Measurements from ENCODE around the gene HYAL1.

HYAL1 gene, protein sequence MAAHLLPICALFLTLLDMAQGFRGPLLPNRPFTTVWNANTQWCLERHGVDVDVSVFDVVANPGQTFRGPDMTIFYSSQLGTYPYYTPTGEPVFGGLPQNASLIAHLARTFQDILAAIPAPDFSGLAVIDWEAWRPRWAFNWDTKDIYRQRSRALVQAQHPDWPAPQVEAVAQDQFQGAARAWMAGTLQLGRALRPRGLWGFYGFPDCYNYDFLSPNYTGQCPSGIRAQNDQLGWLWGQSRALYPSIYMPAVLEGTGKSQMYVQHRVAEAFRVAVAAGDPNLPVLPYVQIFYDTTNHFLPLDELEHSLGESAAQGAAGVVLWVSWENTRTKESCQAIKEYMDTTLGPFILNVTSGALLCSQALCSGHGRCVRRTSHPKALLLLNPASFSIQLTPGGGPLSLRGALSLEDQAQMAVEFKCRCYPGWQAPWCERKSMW

DNA sequence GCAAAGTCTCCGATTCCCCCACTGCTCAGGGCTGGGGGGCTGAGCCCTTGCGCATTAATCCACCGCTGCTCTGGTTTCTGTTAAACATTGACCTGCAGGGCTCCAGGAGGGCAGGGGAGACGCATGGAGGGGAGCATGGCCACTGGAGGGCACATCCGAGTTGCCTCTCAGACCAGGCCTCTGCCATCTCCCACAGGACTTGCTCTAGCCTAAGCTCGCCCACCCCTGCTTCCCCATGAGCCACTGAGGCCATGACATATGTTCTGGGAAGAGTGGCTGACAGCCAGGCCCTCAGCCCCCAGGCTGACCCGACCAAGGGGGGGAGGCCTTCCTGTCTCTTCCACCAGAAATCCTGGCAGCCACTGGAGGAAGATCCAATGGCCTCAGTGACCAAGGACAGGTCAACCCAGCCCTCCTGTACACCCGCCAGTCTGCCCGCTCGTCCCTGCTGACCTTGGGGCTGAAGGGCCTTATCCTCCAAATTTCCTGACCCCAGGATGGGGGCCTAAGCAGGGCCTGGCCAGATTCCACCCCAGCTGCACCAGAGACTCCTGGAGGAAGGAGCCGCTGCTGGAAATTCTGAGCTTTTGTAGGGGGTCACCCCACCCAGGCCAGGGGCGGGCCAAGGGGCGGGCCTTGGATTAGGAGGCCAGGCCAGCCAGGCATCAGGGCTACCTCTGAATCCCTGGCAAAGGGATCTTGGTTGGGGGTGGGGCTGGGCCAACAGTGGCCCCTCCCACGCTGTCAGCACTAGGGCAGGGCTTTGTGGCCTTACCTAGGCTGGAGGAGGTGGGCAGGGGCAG lies at the start of gene HYAL1:
HYAL1 (minus strand) TSS at position 562 of the 803 bp plus-strand sequence. CDS start 618 bp downstream, outside the sequence.
- DNase-seq = no peak

DNA sequence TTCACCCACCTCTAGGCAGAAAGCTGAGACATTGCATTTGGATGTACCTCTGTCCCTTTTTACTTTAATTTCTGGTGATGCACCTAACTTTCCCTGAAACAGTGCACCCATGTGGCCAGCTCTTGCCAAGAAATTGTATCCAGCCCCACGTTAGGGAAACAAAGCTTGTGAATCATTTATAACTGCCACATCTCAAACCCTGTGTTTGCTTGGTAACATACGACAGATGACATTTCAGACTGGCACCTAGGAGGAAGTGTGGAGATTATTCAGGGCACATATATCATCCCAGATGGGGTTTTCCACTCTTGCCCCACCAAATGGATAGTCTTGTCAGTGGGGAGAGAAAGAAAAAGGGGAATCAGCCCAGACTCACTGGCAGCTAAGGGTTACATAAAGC lies 49.4 kb upstream of the HYAL1 start:
- no peak for DNase-seq

DNA sequence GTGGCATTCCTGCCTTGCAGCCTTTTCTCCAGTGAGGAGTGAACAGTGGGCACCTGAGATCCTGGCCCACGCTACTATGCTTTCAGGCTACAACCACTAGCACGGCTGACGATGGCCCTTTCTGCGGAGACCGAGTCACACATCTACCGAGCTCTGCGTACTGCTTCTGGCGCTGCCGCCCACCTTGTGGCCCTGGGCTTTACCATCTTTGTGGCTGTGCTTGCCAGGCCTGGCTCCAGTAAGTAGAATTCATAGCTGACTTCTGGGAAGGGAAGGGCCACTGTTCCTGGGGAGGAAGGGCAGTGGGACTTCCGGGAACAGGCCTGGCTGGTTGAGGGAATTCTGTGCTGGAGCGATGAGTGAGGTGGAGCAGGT lies 47.9 kb upstream of the HYAL1 start:
- no peak for DNase-seq

DNA sequence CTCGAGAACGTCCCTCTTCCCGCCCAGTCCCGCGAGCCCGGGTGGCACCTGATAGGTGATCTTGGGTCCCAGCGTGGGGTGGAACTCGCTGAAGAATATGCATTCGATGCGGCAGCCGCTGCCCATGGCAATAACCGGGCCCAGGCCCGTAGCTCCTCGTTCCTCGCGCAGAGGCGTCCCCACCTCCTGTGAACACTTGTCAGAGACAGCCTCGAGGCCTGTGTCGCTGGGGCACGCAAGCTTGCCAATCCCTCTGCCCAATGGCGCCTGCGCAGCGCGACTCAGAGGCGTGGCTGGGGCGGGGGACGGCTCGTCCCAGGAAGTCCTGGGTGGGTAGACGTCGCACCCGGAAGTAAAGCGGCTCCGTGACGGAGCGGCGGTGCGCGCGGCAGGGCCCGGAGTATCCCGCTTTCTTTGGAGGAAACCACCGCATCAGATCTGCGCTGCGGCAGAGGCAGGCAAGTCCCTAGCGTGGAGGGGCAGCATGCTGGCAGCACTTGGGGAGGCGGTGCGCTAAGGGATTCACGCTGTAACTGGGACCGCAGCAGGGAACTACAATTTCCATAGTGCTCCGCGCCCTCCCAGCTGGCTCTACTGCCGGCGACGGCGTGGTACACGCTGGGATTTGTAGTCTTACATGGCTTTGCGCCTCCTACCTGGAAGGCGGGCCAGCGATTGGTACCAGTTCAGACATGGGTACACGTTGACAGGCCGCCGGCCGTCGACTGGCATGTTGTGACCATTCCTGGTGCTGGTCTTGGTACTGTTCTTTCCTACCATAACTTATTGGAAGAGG lies 47.4 kb upstream of the HYAL1 start, which contains the start of the genes CYB561D2 and NPRL2:
CYB561D2 (plus strand) TSS at position 336 of the 796 bp plus-strand sequence. CDS start 572 bp downstream, outside the sequence.
NPRL2 (minus strand) TSS at position 249 of the 796 bp plus-strand sequence; CDS start at position 126, 123 bp downstream.
- DNase-seq = peak; percentile 99

DNA sequence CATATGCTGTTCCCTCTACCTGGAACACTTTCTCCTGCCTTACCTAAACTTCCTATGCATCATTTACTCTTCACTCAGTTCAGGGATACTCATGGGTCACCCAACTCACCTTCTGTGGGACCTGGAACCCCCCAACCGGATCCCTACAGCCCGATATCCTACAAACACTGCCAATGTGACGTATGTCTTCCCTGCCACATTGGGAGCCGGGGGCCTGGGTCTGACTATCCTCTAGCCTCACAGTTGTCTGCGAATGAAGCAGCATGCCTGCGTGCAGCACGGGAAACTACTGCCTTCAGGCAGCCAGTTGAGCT lies 46.8 kb upstream of the HYAL1 start:
- DNase-seq = no peak

DNA sequence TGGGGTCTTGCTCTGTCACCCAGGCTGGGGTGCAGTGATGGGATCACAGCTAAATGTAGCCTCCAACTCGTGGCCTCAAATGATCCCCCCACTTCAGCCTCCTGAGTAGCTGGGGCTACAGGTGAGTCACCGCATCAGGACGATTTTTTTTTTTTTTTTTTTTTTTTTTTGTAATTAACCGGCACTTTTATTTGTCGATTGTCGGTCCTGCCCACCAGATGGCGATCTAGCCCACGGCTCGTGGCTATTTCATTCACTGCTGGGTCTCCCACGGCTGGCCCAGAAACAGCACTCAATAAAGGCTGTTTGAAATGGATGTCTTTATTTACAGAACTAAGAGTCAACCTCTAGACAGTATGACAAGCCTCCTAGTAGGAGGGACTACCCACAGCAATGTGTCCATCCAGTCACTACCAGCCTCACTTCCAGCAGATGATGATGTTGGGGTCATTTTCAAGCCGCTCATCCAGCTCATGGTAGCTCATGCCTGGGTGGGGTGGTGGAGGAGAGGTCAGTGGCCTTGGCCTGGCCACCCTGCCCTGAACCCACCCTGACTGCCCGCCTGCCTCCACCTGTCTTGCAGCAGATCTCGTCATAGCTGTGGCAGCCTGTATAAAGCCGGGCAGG lies 43.9 kb upstream of the HYAL1 start:
- DNase-seq = peak; percentile 88

DNA sequence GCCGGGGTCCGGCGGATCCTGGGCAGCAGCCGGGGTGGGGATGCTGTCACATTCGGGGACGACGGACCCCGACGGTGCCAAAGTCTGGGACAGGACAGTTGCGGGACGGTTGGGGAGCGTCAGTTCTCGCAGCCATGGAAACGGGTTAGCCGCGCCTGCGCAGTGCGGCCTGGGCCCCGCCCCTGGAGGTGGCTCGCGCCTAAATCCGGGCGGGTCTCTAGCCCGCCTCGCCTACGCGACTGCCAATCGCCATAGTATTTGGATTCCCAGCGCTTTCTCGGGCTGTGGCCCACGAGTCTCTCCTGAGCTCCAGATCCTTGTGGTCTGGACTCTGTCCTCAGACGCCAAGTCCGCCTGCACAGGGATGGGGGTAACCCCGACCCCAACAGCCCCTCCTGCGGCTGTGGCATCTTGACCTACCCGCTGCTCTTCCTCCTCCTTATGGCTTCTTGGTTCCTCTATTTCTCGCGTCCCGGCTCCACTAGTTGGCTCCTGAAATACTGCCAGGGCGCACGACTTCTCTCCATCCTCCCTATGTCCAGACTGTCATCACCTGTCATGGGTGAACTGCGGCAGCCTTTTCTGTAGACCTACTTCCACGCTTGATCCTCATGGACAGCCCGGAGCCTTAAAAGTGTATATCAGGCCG lies 42.3 kb upstream of the HYAL1 start, which contains the start of gene ZMYND10:
ZMYND10 (minus strand) TSS at position 147 of the 649 bp plus-strand sequence. CDS start 153 bp downstream, outside the sequence.
- peak; percentile 80 for DNase-seq

DNA sequence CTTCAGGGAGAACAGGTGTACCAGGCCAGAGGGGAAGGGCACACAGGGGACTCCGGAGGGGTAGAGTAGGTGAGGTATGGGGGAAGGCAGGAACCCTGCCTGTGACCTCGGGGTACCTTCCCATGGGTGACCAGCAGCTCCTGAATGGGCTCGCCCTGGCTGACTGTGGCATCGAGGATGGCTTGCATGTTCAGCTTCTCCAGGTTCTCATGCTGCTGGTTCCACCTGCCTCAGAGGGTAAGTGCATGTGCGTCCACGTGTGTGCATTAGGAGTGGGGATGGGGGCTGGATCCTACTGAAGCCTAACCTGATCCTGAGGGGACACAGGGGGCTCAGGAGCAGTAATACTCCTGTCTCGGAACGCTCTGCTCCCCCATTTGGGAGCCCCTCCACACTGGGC lies 41.6 kb upstream of the HYAL1 start:
- no peak for DNase-seq

DNA sequence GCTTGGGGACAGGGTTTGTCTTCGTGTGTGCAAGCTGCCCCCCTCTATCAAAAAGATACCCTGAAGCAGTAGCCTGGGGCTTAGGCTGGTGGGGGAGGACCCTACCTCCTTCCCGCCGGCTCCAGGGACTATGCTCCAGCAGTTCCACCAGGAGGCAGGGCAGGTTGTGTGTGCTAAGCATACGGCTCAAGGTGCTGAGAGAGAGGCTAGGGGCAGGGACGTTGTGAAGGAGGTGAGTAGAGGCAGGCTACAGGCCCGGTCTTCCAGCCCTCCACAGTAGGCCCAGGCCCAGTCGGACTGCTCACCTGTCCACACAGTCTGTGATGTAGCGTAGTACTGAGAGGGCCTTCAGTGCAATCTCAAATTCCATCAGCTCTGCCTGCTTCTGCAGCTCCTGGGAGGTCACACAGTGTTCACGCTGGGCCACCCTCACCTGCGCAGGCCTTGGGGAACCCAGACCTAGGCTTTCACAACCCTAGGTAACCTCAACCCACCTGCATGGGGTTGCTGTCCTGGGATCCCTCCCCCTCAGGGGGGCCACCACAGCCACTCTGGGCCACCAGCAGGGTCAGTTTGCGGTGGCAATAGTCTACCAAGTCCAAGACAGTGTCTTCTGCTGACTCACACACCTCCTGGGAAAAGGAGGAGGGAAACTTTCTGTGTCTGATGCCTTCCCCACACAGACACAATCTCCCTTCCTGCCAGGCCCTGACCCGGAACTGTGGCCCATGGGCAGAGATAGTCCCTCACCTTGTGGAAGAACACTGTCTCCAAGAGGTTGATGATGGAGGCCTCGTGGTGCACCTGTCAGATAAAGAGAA lies 39.6 kb upstream of the HYAL1 start:
- no peak for DNase-seq

DNA sequence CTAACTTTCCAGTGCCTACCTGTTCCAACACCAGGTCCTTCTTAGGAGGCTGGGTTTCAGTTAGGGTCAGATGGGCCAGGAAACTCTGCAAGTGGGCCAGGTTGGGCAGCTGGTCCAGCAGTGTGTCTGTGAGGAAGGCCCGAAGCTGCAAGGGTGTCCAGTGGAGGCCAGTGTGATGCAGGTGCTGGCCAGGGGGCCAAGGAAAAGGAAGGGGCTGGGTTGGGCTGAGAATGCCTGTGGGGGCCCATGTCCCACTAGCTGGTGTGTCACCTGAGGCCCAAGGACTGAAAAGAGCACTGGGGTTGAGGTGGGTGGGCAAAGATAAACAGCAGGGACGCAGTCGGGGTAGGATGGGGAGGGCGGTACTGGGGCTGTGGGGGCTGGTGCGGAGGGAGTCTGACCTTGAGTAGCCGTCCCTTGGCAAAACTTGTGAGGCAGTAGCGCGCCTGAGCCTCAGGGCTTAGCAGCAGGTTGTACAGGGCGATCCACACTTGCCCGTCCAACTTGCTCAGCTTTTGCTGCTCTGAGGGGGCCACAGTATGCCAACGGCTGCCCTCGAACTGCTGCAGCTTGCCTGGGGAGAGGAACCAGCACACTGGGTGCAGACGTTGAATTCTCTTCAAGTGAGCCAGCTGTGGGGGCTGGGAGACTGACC lies 38.7 kb upstream of the HYAL1 start:
- no peak for DNase-seq

DNA sequence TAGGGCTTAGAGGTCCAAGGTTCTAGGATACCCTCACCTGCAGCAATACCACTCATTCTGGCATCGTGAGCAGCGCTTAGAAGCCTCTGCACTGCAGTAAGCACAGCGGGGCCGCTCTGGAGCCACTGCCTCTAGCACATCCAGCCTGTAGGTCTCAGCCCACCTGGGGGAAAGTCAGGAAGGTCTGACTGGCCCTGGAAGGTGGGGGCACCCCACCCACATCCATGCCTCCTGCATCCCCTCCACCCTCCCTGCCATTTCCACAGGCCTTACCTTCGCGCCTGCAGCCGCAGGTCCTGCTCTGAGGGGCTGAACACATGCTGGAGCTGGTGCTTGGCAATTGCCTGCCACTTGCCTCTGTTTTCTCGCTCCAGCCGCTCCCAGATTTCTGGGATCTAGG lies 38.2 kb upstream of the HYAL1 start:
- no peak for DNase-seq

DNA sequence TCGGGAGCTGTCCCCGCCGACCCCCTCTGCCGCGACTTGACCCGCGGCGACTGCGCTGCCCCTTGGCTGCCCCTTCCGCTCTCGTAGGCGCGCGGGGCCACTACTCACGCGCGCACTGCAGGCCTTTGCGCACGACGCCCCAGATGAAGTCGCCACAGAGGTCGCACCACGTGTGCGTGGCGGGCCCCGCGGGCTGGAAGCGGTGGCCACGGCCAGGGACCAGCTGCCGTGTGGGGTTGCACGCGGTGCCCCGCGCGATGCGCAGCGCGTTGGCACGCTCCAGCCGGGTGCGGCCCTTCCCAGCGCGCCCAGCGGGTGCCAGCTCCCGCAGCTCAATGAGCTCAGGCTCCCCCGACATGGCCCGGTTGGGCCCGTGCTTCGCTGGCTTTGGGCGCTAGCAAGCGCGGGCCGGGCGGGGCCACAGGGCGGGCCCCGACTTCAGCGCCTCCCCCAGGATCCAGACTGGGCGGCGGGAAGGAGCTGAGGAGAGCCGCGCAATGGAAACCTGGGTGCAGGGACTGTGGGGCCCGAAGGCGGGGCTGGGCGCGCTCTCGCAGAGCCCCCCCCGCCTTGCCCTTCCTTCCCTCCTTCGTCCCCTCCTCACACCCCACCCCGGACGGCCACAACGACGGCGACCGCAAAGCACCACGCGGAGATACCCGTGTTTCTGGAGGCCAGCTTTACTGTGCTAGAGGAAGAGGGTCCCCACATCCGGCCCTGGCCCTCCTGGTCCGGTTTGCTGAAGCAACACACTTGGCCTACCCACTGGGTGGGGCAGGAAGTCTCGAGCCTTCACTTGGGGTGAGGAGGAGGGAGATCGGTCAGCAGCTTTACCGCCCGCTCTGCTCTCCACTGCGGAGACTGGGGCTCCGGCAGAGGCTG lies 37.3 kb upstream of the HYAL1 start, which contains the start of gene RASSF1:
RASSF1 (minus strand) TSS at position 389 of the 882 bp plus-strand sequence; CDS start at position 358, 31 bp downstream.
- peak; percentile 78 for DNase-seq

DNA sequence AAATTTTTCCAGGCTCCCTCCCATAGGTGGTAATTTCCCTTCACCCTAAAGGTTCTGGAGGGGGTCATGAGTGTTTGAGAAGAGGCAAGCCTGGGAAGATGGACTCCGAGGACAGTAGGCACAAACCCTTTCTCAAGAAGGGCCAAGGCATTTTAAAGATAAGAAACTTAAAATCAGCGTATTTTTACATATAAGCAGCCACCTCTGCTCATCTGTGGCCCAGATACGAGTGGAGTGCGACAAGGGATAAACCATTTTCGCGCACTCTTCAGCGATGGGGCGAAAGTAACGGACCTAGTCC lies 36.7 kb upstream of the HYAL1 start:
- DNase-seq = no peak

DNA sequence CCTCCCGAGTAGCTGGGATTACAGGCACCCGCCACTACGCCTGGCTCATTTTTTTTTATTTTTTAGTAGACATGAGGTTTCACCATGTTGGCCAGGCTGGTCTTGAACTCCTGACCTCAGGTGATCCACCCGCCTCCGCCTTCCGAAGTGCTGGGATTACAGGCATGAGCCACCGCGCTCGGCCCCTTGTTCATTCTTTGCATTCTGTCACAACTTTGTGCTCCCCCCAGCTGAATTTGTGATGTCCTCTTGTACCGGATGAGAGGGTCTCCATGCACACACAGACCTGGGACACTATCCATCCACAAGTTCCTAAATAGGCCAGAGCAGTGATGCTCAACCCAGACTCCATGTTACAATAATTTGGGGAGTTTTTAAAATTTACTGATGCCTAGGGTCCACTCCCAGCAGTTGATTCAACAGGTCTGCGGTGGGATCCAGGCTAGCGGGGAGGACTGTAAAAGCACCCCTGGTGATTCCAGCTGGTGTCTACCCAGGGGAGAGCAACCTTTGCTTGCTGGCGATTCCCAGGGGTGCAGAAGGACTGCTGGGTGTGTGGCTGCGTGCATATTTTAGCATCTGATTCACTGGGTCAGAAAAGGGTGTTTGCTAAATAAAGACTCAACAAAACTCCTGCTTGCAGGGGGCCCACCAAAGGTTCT lies 36.2 kb upstream of the HYAL1 start:
- no peak for DNase-seq

DNA sequence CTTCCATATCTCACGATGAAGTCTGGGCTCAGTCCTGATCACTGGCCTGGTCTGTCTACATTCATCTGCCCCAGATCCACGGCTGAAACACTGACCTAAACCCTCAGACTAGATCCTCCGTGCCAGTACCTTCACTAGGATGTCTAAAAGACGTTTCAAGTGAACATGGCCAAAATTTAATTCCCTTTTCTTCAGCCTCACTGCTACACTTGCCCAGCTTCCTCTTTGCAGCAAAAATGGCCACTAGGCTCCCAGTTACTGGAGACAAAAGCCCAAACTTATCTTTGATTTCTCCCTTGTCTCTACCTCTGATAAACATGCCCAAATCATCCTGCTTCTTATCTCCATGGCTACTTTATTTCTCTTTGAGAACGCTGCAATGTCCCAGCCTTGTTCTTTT lies 35.6 kb upstream of the HYAL1 start:
- DNase-seq = no peak

DNA sequence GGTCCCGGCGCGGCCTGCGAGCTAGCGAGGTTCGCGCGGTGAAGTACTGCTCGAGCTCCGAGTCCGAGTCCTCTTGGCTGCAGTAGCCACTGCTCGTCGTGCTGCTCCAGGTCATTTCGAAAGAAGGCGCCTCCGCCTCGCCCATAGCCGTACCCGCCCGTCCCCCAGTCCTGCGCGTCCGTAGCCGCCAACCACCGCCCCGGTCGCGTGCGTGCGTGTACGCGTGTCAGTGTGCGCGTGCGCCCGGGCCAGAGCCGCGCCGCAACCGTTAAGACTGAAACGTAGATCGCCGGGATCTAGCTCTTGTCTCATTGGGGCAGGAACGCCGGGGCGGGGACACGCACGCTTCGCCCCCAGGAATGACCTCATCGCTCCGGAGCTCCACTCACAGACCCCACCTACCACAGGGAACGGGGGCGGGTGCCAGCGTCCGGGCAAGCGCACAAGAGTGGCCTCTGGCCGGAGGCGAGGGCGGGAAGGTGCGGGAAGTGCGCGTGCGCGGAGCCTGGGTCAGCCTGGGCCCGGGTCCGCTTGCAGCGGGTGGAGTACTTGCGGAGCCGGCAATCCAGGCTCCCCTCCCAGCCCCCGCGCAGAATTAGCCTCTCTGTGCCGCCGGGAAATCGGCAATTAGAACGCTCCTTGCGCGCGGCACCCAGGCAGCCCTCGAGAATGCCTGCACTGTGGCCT lies 33.9 kb upstream of the HYAL1 start:
- DNase-seq = peak; percentile 95

DNA sequence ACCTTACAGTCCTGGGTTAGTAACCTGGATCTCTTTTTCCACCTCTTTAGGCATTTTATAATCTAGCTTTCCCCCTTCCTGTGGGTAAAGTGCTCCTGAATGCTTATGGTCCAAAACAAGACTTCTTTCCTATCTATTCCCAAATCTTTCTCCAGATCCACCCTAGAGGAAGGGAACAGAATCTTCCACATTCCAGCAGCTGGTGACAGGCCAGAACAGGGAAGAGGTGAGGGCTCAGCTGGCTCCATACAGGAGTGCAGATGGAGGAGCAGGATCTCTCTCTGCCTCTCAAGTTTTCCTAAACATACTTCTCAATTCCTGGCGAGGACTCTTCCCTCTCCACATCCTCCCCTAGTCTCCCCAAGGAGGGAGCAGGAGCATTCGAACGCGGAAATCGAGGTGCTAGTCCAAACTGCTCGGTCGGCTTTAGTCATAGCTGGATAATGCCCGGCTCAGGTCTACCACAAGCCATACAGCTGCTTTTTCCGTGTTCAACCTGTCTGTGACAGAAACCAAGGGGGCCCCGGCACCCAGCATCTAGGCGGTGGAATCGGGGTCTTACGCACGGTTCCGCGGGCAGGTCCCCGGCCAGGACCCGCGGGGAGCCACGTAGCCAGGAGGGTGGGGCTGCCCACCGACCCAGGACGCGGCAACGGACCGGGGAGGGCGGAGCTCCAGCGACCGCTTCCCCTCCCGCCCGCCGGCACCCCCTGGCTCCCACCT lies 33.2 kb upstream of the HYAL1 start:
- DNase-seq = no peak

Measured in CD4-positive, alpha-beta T cell treated with Interleukin-10 for 1 hour (primary cell).